HG02759 (cell line): Measurements from ENCODE around the gene EIF4E2.

Source experiments
- ATAC-seq: cut with Tn5 transposase; IDR thresholded peaks from one replicate; pipeline ENCODE4 v1.9.1; 2021; ENCODE audit warnings: mild to moderate bottlenecking, moderate library complexity; ENCODE audit not compliant: unreplicated experiment

EIF4E2 gene

GRCh38 chr2:232550354-232551249 is at the start of gene EIF4E2, which contains the start of gene TIGD1:
TSS of gene EIF4E2 (plus strand) at chr2:232550689. CDS start at chr2:232550725, 36 bp downstream.
TSS of gene TIGD1 (minus strand) at chr2:232550557. CDS start at chr2:232549882, 675 bp downstream.
- peak; percentile 96 for ATAC-seq

GRCh38 chr2:232501331-232501771 is 49.1 kb upstream of the EIF4E2 start:
- no peak for ATAC-seq

- no peak for ATAC-seq
Observed at GRCh38 chr2:232501794-232502390, 48.6 kb upstream of the EIF4E2 start.

- no peak for ATAC-seq
Observed at GRCh38 chr2:232502511-232502910, 48.0 kb upstream of the EIF4E2 start.

- no peak for ATAC-seq
Observed at GRCh38 chr2:232502911-232503808, 47.3 kb upstream of the EIF4E2 start.

GRCh38 chr2:232503809-232504323 is 46.6 kb upstream of the EIF4E2 start:
- ATAC-seq: no peak

GRCh38 chr2:232504438-232504837 is 46.1 kb upstream of the EIF4E2 start:
- ATAC-seq: no peak

- no peak for ATAC-seq
Observed at GRCh38 chr2:232505856-232506255, 44.6 kb upstream of the EIF4E2 start.

- no peak for ATAC-seq
Observed at GRCh38 chr2:232506709-232507108, 43.8 kb upstream of the EIF4E2 start.

GRCh38 chr2:232508251-232508650 is 42.2 kb upstream of the EIF4E2 start:
- no peak for ATAC-seq

- no peak for ATAC-seq
Observed at GRCh38 chr2:232511336-232511890, 39.1 kb upstream of the EIF4E2 start.

- no peak for ATAC-seq
Observed at GRCh38 chr2:232512602-232513001, 37.9 kb upstream of the EIF4E2 start.

- no peak for ATAC-seq
Observed at GRCh38 chr2:232513353-232513752, 37.1 kb upstream of the EIF4E2 start.

- no peak for ATAC-seq
Observed at GRCh38 chr2:232515639-232516038, 34.9 kb upstream of the EIF4E2 start.

GRCh38 chr2:232516551-232516950 is 33.9 kb upstream of the EIF4E2 start:
- no peak for ATAC-seq

- ATAC-seq: no peak
Observed at GRCh38 chr2:232518844-232519243, 31.6 kb upstream of the EIF4E2 start.

- no peak for ATAC-seq
Observed at GRCh38 chr2:232519581-232520438, 30.7 kb upstream of the EIF4E2 start, which contains the start of gene PRSS56. TSS of gene PRSS56 (plus strand) at chr2:232520388. CDS start at chr2:232520599, 211 bp downstream.

- no peak for ATAC-seq
Observed at GRCh38 chr2:232520489-232520888, 30.0 kb upstream of the EIF4E2 start.

- no peak for ATAC-seq
Observed at GRCh38 chr2:232521098-232521497, 29.4 kb upstream of the EIF4E2 start.
